ENCODE results near the gene GAS2L3. TPM values are rescaled to one million over a fixed set of nuclear protein-coding genes. Genes with fewer than 3 reads are reported as not detected.
"Not testable (repeated sequence)": the region's sequence is repeated elsewhere in the genome, so short reads cannot be mapped to it uniquely, and the experiment has no call there.

GAS2L3 gene
- total and polyA plus RNA-seq, 2 of the 13 experiments (the other 11 are each of a cell fraction or from before 2014, with no cell fraction given): 7.0 to 20.8 TPM

DNA sequence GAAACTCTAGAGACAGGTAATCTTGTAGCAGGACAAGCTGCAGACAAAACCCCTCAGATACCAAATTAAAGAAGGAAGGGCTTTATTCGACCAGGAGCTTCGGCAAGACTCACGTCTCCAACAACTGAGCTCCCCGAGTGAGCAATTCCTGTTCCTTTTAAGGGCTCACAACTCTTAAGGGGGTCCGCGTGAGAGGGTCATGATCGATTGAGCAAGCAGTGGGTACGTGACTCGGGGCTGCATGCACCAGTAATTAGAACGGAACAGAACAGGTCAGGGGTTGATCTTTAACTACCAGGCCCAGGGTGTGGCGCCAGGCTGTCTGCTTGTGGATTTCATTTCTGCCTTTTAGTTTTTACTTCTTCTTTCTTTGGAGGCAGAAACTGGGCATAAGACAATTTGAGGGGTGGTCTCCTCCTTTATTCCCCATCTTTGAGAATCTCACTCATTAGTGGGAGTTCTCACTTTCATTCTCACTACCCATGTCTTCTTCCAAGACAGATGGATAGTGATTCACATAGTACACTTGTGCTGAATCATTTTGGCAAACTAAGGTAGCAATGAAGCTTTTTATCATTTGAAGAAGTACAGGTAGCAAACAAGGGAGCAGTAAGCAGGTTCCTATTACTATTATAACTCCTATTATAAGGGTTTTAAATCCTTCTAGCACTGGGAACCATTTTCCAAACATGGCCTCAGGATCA is 59.8 kb downstream of the GAS2L3 start (continued):
- TF ChIP-seq, protein P1, sequence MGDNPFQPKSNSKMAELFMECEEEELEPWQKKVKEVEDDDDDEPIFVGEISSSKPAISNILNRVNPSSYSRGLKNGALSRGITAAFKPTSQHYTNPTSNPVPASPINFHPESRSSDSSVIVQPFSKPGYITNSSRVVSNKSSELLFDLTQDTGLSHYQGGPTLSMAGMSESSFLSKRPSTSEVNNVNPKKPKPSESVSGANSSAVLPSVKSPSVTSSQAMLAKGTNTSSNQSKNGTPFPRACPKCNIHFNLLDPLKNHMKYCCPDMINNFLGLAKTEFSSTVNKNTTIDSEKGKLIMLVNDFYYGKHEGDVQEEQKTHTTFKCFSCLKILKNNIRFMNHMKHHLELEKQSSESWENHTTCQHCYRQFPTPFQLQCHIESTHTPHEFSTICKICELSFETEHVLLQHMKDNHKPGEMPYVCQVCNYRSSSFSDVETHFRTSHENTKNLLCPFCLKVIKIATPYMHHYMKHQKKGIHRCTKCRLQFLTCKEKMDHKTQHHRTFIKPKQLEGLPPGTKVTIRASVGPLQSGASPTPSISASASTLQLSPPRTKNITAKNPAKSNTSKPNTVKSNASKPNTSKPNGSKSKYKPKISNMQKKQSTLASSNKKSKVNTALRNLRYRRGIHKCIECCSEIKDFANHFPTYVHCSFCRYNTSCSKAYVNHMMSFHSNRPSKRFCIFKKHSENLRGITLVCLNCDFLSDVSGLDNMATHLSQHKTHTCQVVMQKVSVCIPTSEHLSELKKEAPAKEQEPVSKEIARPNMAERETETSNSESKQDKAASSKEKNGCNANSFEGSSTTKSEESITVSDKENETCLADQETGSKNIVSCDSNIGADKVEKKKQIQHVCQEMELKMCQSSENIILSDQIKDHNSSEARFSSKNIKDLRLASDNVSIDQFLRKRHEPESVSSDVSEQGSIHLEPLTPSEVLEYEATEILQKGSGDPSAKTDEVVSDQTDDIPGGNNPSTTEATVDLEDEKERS (CRISPR knock-in tag; IDR thresholded peaks at IDR 0.05): peak; percentile 58; the same call in 1 of the 2 replicates
- TF ChIP-seq ZMYM3 (CRISPR knock-in tag; IDR thresholded peaks at IDR 0.05) (0 out of 2 replicates have a peak, but pooled peaks have one; percentile 19), POLR2AphosphoS5 (IDR thresholded peaks at IDR 0.05; ENCODE audit: low read depth, low read length) (peak; percentile 44), NFIC (IDR thresholded peaks at IDR 0.05; ENCODE audit: low read length) (0 out of 2 replicates have a peak, but pooled peaks have one; percentile 6), DRAP1 (CRISPR knock-in tag; IDR thresholded peaks at IDR 0.05) (peak; percentile 48; the same call in 1 of the 2 replicates), ZBTB7A (CRISPR knock-in tag; IDR thresholded peaks at IDR 0.05) (peak; percentile 33; the same call in 1 of the 2 replicates), HNF1A (IDR thresholded peaks at IDR 0.05; ENCODE audit: low read depth) (peak; percentile 80), CEBPG (CRISPR knock-in tag; IDR thresholded peaks at IDR 0.05) (0 out of 2 replicates have a peak, but pooled peaks have one; percentile 21), SALL1 (CRISPR knock-in tag; IDR thresholded peaks at IDR 0.05) (peak; percentile 43), SOX6 (CRISPR knock-in tag; IDR thresholded peaks at IDR 0.05) (peak; percentile 12; the same call in 1 of the 2 replicates)
- TF ChIP-seq, protein P2, sequence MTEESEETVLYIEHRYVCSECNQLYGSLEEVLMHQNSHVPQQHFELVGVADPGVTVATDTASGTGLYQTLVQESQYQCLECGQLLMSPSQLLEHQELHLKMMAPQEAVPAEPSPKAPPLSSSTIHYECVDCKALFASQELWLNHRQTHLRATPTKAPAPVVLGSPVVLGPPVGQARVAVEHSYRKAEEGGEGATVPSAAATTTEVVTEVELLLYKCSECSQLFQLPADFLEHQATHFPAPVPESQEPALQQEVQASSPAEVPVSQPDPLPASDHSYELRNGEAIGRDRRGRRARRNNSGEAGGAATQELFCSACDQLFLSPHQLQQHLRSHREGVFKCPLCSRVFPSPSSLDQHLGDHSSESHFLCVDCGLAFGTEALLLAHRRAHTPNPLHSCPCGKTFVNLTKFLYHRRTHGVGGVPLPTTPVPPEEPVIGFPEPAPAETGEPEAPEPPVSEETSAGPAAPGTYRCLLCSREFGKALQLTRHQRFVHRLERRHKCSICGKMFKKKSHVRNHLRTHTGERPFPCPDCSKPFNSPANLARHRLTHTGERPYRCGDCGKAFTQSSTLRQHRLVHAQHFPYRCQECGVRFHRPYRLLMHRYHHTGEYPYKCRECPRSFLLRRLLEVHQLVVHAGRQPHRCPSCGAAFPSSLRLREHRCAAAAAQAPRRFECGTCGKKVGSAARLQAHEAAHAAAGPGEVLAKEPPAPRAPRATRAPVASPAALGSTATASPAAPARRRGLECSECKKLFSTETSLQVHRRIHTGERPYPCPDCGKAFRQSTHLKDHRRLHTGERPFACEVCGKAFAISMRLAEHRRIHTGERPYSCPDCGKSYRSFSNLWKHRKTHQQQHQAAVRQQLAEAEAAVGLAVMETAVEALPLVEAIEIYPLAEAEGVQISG (CRISPR knock-in tag; IDR thresholded peaks at IDR 0.05): 0 out of 2 replicates have a peak, but pooled peaks have one; percentile 28
- TF ChIP-seq, protein P3, sequence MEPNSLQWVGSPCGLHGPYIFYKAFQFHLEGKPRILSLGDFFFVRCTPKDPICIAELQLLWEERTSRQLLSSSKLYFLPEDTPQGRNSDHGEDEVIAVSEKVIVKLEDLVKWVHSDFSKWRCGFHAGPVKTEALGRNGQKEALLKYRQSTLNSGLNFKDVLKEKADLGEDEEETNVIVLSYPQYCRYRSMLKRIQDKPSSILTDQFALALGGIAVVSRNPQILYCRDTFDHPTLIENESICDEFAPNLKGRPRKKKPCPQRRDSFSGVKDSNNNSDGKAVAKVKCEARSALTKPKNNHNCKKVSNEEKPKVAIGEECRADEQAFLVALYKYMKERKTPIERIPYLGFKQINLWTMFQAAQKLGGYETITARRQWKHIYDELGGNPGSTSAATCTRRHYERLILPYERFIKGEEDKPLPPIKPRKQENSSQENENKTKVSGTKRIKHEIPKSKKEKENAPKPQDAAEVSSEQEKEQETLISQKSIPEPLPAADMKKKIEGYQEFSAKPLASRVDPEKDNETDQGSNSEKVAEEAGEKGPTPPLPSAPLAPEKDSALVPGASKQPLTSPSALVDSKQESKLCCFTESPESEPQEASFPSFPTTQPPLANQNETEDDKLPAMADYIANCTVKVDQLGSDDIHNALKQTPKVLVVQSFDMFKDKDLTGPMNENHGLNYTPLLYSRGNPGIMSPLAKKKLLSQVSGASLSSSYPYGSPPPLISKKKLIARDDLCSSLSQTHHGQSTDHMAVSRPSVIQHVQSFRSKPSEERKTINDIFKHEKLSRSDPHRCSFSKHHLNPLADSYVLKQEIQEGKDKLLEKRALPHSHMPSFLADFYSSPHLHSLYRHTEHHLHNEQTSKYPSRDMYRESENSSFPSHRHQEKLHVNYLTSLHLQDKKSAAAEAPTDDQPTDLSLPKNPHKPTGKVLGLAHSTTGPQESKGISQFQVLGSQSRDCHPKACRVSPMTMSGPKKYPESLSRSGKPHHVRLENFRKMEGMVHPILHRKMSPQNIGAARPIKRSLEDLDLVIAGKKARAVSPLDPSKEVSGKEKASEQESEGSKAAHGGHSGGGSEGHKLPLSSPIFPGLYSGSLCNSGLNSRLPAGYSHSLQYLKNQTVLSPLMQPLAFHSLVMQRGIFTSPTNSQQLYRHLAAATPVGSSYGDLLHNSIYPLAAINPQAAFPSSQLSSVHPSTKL (CRISPR knock-in tag; IDR thresholded peaks at IDR 0.05): peak; percentile 40; the same call in 1 of the 2 replicates
- TF ChIP-seq HNF1A (CRISPR knock-in tag; IDR thresholded peaks at IDR 0.05; ENCODE audit: borderline replicate concordance); SOX6 (IDR thresholded peaks at IDR 0.05): not testable (repeated sequence)
